HepG2 (cell line): ENCODE results near the gene ZCCHC17.

Experiments used
- CCAR2 ChIP-seq: fragments of 200-400 bp; formaldehyde crosslinking; optimal IDR thresholded peaks from 2 replicates; pipeline ENCODE3; 2018; ENCODE audit warnings: low read depth, mild to moderate bottlenecking, low read length, moderate library complexity
- CHD4 ChIP-seq: fragments of 200-600 bp; sonication (generic); IDR thresholded peaks from 2 replicates; pipeline ENCODE4 v1.7.0; 2017; ENCODE audit warnings: mild to moderate bottlenecking, low read length, borderline replicate concordance
- EP300 ChIP-seq, 3 experiments: sonication (generic) in 1 of 3; formaldehyde crosslinking in 1 of 3; IDR thresholded peaks; 2 replicates each; pipeline versions ENCODE4 v1.5.1 to v1.6.1; 2011 to 2020; ENCODE audit warnings: low read depth in 2 of 3, low read length in 2 of 3, borderline replicate concordance in 1 of 3, improper control_type of control experiment in 1 of 3, mild to moderate bottlenecking in 1 of 3, missing genetic modification reagents in 1 of 3, moderate library complexity in 1 of 3
- ESRRA ChIP-seq: sonication (generic); formaldehyde crosslinking; IDR thresholded peaks from 2 replicates; pipeline ENCODE4 v1.5.1; 2020; ENCODE audit warnings: mild to moderate bottlenecking, low read depth, missing genetic modification reagents
- ETV6 ChIP-seq: sonication (generic); formaldehyde crosslinking; conservative IDR thresholded peaks from 2 replicates; pipeline ENCODE4 v1.4.0; 2020; ENCODE audit warnings: missing genetic modification reagents
- GATA4 ChIP-seq: sonication (generic); IDR thresholded peaks from 2 replicates; pipeline ENCODE4 v1.6.1; 2016; ENCODE audit warnings: antibody characterized with exemption, low read depth, borderline replicate concordance
- HNRNPL ChIP-seq: fragments of 200-400 bp; formaldehyde crosslinking; IDR thresholded peaks from 2 replicates; pipeline ENCODE4 v1.6.1; 2017; ENCODE audit warnings: mild to moderate bottlenecking, low read depth, low read length
- PHF5A ChIP-seq: IDR thresholded peaks from one replicate; pipeline ENCODE4 v1.6.1; 2018; ENCODE audit warnings: low read depth, missing genetic modification reagents; ENCODE audit not compliant: unreplicated experiment
- TCF7 ChIP-seq: sonication (generic); IDR thresholded peaks from 2 replicates; pipeline ENCODE4 v1.6.1; 2016; ENCODE audit warnings: antibody characterized with exemption, low read depth
- TOPORS ChIP-seq: sonication (generic); formaldehyde crosslinking; IDR thresholded peaks from 2 replicates; pipeline ENCODE4 v1.8.0; 2023; ENCODE audit warnings: mild to moderate bottlenecking, missing genetic modification reagents
- TRAFD1 ChIP-seq: sonication (generic); formaldehyde crosslinking; IDR thresholded peaks from 2 replicates; pipeline ENCODE4 v1.5.1; 2020; ENCODE audit warnings: missing genetic modification reagents, mild to moderate bottlenecking, borderline replicate concordance
- ZNF350 ChIP-seq: sonication (generic); formaldehyde crosslinking; IDR thresholded peaks from 2 replicates; pipeline ENCODE4 v1.4.0; 2020; ENCODE audit warnings: mild to moderate bottlenecking, low read depth, missing genetic modification reagents, borderline replicate concordance
- ZNF766 ChIP-seq: sonication (generic); formaldehyde crosslinking; IDR thresholded peaks from 2 replicates; pipeline ENCODE4 v1.5.0; 2020; ENCODE audit warnings: missing genetic modification reagents, borderline replicate concordance

DNA sequence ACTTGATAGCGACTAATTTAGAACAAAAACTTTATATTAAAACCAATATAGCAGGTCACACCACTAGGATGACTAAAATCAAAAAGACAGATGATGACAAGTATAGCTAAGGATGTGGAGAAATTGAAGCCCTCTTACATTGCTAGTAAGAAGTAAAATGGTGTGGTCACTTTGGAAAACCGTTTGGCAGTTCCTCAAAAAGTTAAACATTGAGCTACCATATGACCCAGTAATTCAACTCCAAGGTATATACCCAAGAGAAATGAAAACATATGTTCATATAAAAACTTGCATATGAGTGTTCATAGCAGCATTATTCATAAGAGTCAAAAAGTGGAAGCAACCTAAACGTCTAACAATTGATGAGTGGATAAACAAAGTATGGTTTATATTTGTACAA, 103.1 kb downstream of the ZCCHC17 start:
- TF ChIP-seq ESRRA (CRISPR knock-in tag) = no peak
- no peak for TF ChIP-seq PHF5A (CRISPR knock-in tag)
- TF ChIP-seq TCF7 = no peak
- TF ChIP-seq ZNF350 (CRISPR knock-in tag) = no peak
- TF ChIP-seq HNRNPL = no peak
- TF ChIP-seq CCAR2 = no peak
- no peak for TF ChIP-seq GATA4
- TF ChIP-seq ETV6 (CRISPR knock-in tag) = no peak
- TF ChIP-seq ZNF766 (CRISPR knock-in tag) = no peak
- TF ChIP-seq TRAFD1 (CRISPR knock-in tag) = no peak
- no peak for TF ChIP-seq TOPORS (CRISPR knock-in tag)
- no peak for TF ChIP-seq EP300 (IDR thresholded peaks at IDR 0.05; ENCODE audit: low read depth in 2 of 2, low read length in 2 of 2)
- no peak for TF ChIP-seq EP300 (CRISPR knock-in tag; IDR thresholded peaks at IDR 0.05; ENCODE audit: borderline replicate concordance)
- TF ChIP-seq CHD4 = no peak
